HG02981 (cell line): ENCODE data around the gene GAS2L1.

Experiments
- ATAC-seq: cut with Tn5 transposase; IDR thresholded peaks from one replicate; pipeline ENCODE4 v1.9.1; 2021; ENCODE audit warnings: mild to moderate bottlenecking, moderate library complexity; ENCODE audit not compliant: unreplicated experiment

Gene GAS2L1

GRCh38 chr22:29275167-29275566 is 31.3 kb upstream of the GAS2L1 start:
- no peak for ATAC-seq

DNA sequence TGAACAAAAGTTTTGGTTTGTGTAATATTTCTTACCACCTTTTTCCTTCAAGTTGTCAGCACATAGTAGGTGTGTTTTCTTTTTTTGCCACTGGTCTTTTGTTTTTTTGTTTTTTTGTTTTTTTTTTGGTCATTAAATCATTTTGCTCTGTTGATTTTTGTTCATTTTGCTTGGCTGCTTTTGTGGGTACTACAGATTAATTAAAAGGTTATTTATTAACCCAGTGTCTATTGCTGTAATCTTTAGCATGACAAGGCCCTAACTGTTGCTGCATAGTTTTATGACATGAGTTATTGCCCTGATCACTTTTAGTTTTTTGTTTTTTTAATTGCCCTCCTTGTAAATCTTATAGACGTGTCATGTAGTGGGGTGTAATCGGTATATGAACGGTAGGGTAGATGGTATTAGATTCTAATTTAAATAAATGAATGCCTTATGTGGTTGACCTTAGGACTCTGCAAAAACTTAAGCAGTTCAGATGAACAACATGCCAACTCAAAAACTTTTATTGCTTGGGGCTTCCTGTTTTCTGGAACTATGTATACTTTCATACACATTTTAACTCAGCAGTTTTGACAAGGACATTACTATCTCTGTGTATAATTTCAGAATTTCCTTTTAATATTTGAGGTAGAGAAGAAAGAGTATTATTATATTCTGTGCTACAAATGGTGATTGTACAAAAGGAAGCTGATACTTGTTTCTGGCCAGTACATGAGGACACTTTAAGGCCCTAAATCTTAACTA is 30.5 kb upstream of the GAS2L1 start:
- ATAC-seq = no peak

- ATAC-seq = no peak
Observed at GRCh38 chr22:29277927-29278326, 28.5 kb upstream of the GAS2L1 start.

- ATAC-seq = no peak
Observed at GRCh38 chr22:29284196-29284595, 22.3 kb upstream of the GAS2L1 start.

- ATAC-seq = no peak
Observed at GRCh38 chr22:29288837-29289236, 17.6 kb upstream of the GAS2L1 start.

DNA sequence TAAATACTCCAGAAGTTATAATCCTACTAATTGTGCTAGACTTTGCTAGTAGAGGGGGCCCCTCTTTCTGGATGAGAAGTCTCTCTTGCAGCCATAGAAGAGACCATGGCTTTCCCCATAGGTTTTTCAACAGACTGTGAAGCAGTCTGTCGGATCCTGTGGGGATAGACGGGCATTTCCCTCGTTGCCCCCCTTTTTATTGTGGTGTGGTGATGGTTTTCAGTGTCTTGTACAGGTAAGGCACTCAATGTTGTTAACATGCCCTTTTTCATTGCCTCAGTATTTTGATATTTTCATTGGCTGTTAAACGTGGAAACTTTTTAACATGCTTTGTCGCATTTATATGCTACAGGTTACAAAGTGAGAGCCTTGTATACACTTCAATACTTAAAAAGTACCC is 16.4 kb upstream of the GAS2L1 start:
- ATAC-seq = no peak

DNA sequence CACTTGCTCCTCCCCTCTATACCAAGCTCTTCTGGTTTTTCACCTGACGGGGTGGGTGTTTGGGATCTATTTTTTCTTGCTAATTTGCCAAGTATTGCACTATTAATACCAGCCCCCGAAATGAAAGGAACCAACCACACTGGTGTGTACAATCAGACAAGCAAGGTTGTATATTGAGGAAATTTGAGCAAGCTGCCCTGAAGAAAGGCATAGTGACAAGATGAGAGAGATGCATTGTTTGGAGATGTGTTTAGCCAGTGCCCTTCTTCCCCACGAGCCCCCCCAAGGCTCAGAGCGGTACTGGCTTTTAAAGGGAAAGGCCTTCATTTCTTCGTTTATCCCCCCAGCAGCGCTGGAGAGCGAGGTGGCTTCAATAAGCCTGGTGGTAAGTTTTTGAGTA is 15.2 kb upstream of the GAS2L1 start:
- no peak for ATAC-seq

- ATAC-seq = no peak
Observed at GRCh38 chr22:29292379-29292778, 14.1 kb upstream of the GAS2L1 start.

- no peak for ATAC-seq
Observed at GRCh38 chr22:29298641-29299040, 7.8 kb upstream of the GAS2L1 start.

DNA sequence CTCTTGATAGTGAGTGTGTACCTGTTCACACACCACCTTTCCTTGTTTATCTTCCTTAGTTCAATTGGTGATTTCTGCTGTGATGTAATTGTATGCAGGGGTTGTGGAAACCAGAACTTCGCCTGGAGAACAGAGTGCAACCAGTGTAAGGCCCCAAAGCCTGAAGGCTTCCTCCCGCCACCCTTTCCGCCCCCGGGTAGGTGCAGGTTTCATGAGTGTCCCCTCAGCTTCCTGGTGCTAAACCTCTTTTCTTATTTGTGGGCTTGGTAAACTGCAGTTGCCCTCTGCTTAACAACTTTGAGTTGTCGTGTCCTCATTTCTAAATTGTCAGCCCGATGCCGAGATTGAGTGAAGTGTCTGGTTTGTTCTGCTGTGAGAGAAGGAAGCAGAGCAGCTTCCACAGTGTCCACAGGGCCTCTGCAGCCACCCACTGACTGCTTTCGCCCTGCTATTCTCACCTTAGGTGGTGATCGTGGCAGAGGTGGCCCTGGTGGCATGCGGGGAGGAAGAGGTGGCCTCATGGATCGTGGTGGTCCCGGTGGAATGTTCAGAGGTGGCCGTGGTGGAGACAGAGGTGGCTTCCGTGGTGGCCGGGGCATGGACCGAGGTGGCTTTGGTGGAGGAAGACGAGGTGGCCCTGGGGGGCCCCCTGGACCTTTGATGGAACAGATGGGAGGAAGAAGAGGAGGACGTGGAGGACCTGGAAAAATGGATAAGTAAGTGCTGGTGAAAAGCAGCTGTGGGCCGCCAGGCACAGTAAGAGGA is 7.1 kb upstream of the GAS2L1 start:
- ATAC-seq = no peak

GRCh38 chr22:29300467-29300806 is 6.0 kb upstream of the GAS2L1 start:
- no peak for ATAC-seq

DNA sequence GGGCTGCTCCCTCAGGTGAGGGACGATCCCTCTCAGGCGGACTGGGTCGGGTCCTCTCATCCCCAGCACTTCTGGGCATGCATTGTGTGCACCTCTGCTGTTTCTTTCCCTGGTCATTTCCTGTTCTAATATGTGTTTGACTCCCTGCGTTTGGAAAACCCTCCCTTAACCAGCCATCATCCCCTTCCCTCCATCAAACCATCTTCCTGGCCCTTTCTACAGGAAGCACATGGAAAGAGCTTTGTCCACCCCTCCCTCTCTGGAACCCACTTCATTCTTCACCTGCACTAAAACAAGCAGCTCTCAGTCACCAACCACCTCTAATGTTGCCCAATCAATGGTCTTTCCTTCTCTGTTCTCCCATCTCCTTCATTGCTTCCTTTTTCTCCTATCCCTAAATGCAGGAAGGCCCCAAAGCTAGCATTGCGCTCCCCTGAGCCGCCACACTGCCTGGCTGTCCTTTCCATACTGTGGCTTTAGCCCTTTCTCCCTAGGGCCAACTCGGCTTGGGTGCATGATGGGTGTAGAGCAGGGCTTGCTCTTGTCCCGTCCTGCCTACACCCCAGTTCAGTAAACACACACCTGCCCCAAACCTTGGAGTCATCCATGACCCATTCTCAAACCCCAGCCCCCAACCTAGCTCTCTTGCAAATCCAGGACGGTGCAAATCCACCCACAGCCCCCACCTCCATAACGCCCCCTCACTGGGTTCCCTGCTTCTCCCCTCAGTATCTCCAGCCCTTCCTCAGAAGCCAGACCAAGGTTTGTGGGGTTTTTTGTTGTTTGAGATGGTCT is 5.4 kb upstream of the GAS2L1 start:
- no peak for ATAC-seq

GRCh38 chr22:29301716-29302401 is 4.6 kb upstream of the GAS2L1 start:
- no peak for ATAC-seq

GRCh38 chr22:29302402-29302680 is 4.1 kb upstream of the GAS2L1 start:
- no peak for ATAC-seq

DNA sequence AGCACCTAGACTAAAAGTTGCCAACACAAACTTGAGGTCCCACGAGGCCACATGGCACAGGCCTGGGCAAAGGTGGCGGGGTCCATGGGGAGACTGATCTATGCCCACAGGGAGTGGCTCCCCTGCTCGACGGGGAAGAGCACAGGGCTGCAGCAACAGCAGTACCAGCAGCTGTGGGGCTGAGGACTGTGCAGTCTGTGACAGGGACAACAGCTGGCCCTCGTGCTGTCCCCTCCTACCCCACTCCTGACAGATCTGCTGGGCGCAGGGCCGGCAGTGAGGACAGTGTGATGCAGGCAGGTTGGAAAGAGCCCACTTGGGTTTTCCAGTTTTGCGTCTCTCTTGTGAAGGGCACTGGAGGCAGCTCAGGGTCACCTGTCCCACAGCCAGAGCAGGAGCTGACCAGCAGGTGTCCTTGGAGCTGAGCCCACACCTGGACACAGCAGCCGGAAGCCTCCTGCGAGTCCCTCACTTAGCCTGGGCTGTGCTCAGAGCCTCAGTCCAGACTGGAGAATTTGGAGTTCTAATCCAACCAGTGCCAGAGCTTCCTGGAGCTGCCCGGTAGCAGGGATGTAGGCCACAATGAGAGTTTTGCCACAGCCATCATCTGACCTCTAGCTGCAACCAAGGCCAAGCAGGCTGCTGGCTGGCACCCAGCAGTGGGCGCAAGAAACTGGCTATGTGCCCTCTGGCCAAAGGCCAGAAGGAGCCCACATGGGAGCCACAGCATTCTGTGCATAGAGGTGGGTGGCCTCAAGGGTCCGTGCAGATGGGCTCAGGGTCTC is 3.6 kb upstream of the GAS2L1 start:
- ATAC-seq = no peak

GRCh38 chr22:29305836-29306174 is 645 bp upstream of the GAS2L1 start:
- ATAC-seq = no peak

- ATAC-seq = no peak
Observed at GRCh38 chr22:29306835-29307595, 565 bp downstream of the GAS2L1 start.

GRCh38 chr22:29307596-29308147 is 1.2 kb downstream of the GAS2L1 start:
- no peak for ATAC-seq

DNA sequence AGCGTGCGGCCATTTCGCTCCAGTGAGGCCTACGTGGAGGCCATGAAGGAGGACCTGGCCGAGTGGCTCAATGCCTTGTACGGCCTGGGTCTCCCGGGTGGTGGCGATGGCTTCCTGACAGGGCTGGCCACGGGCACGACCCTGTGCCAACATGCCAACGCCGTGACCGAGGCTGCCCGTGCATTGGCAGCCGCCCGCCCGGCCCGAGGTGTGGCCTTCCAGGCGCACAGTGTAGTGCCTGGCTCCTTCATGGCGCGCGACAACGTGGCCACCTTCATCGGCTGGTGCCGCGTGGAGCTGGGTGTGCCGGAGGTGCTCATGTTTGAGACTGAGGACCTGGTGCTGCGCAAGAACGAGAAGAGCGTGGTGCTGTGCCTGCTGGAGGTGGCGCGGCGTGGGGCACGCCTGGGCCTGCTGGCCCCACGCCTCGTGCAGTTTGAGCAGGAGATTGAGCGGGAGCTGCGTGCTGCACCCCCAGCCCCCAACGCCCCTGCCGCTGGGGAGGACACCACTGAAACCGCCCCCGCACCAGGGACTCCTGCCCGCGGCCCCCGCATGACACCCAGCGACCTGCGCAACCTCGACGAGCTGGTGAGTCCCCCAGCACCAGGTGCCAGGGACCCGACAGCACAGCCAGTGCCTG is 1.8 kb downstream of the GAS2L1 start:
- ATAC-seq = no peak
